GM21423 (cell line): ENCODE data around the gene HEXB.
A peak's percentile ranks its signal among the peaks of the same experiment; 100 is the strongest.
"Not testable (repeated sequence)": the region's sequence is repeated elsewhere in the genome, so short reads cannot be mapped to it uniquely, and the experiment has no call there.

ENCODE experiments used
- ATAC-seq: cut with Tn5 transposase; IDR thresholded peaks from one replicate; pipeline ENCODE4 v1.9.1; 2021; ENCODE audit warnings: mild to moderate bottlenecking, moderate library complexity; ENCODE audit not compliant: unreplicated experiment

Gene HEXB

DNA sequence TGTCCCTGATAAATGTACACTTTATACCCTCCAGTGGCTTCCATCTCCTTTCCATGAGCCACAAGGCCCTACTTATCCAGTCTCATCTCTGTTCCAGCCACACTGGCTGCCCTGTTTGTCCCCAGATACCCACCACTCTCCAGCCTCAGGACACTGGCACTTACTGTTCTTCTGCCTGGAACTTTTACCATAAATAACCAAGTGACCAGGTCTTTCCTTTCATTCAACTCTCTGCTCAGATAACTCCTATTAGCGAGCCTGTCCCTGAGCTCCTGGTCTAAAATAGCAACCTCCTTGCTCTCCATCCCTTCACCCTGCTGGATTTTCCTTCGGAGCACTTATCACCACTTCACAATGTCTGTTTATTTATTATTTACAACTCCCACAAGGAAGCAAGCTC lies 27.9 kb upstream of the HEXB start:
- ATAC-seq: no peak

DNA sequence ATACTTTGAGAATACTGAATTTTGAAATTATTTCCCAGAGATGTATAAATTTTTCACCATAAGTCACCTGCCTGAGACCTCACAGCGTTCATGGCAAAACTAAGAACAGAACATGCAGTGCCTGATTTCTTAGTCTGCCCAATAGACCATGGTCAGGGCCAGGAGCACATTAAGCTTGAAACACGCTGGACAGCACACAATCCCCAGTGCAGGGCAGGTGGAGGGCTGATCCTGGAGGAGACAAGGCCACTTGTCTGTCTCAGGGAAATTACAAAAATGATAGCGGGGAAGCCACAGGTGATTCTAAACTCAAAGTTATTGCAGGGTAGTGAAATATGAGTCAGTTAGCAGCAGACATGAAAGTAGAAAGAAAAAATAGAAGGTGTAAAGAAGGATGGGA lies 25.9 kb upstream of the HEXB start:
- no peak for ATAC-seq

DNA sequence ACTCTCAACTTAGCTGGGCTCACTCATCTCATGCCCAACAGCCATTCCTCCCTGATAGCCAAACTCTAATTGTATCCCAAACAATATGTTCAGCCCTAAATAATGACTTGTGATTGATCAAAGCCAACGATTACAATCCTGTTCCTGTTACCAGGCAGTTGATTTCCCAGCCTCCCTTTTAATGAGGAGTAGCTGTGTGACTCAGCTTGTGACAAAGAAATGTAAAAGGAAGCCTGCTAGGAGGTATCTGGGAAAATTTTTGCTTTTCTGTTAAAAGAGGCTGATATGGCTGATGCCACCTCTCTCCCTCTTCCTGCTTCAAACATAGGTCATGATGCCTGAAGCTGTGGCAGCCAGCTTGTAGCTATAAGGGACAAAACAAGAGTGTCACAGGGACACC lies 24.9 kb upstream of the HEXB start:
- no peak for ATAC-seq

DNA sequence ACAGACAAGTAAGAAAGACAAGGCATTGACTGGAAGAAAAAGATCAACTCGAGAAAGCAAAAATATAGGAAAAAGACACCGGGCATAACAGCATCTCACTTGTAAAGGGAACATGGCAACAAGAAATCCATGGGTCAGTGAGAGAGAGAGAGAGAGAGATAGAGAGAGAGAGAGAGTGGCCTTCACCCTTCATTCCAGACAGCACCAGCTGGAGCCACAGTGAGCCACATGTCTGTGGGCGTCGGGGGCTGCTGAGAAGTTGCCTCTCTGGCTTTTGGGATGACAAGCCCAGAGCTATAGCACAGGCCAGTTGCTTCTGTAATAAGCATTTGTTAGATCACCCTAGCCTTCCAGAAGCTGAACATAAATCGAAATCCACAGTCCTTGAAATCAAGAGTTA lies 24.2 kb upstream of the HEXB start:
- no peak for ATAC-seq

DNA sequence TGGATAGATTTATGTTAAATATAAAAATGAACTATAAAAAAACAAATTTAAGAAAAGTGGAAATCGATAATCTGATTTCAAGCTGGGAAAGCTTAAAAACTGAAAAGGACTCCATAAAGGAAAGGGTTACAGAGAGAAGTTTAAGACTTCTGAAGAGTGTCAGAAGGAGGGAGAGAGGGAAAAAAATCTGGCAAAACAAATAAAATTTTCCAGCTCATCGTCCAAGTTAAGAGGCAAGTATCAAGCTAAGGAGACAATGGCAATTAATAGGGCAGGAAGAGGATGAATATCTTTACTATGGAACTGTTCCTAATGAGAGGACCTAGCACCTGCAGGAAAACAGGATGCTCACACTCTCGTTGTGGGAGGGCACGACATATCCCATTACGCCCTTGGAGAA lies 20.5 kb upstream of the HEXB start:
- no peak for ATAC-seq

DNA sequence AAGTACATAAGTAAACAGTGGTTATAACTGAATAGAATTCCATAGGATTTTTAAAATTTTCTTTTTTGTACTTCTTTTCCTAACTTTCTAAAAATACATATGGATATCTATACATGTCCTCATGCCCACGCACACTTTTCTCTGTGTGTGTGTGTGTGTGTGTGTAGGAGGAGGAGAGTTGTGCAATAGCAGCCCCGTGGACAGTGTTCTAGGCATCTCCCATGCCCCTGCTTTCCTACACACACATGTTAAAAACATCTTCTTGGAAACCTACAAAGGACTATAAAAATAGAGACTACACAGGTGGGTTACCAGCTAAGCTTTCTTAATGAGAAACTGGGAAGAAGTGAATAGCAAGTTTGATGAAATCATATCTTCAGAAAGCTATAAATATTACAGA lies 19.8 kb upstream of the HEXB start:
- ATAC-seq: no peak

DNA sequence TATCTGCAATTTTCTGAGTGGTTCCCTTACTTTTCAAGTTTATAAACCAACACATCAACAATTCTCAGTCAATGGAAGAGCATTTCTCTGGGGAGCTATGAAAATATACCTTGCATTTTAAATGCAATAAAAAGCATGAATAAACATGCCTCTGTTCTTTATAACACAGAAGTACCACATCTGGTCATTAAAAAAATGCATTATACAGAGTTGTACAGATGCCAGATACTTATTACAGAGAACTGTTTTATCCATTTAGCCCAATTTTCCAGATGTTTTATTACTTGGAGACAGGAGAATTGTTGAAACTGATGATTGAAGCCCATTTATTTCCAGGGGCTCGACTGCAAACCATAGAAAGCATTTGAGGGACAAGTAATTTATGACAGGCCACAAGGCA lies 19.2 kb upstream of the HEXB start:
- ATAC-seq: no peak

DNA sequence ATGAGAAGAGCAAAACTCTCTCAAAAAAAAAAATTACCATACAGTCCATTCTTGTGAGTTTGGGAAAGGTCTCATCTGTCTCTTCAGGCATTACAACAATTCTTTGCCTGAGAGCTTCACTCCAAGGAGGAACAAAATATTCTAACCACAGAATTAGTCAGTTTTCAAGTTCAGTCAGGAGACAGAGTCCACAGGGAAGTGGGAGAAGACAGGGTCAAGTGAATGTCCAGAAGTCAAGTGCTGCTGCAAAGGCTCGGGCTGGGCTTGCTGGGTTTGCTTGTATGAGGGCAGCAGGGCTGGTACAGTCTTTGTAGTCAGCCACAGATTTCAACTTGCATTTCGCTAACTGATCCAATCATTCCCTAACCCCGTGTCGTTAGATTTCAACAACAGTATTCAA lies 17.6 kb upstream of the HEXB start:
- ATAC-seq: no peak

DNA sequence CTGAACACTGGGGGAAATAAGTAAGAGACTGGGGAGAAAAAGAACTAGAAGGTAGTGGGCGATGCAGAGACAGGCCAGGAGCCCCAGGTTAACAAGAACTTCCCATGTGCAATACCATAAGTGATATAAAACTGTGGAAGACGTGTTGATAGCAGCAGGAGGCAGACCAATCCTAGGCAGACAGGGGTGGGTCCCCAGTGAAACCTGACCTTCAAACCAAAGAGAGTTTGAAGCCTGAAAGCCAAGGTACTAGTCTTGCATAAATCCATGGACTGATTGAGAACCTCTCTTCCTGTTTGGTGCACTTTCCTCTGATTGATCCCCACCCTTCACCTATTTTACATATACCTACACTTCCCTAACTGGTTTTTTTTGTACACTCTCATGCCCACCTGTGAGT lies 15.2 kb upstream of the HEXB start:
- ATAC-seq: no peak

DNA sequence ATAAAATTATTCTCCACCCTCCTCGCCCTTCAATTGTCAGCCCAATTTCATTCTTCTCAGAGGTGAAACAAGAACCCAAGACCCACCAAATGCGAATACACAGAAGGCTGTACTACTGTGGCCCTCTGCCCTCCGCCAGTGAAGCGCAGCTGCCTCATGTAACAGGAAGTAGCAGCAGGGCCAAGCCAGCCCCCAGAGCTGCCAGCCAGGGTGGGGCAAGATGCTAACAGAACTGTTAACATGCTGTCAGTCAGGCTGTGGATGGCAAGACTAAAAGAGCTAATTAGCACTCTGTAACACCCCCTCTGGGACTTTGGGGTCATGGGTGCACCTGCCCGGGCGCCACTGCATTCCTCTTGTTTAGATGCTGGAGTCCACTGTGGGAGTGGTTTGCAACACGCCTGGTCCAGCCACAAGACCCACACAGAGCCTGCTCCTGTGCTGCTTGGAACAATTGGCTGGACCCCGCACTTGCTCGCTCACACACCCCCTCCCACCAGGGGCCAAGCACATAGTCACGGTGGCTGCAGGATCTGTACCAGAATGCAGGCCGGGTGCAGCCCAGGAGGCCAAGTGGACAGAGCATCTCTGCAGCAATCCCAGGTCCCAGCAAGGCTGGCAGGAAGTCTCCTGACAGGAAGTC lies 14.5 kb upstream of the HEXB start:
- ATAC-seq: no peak

DNA sequence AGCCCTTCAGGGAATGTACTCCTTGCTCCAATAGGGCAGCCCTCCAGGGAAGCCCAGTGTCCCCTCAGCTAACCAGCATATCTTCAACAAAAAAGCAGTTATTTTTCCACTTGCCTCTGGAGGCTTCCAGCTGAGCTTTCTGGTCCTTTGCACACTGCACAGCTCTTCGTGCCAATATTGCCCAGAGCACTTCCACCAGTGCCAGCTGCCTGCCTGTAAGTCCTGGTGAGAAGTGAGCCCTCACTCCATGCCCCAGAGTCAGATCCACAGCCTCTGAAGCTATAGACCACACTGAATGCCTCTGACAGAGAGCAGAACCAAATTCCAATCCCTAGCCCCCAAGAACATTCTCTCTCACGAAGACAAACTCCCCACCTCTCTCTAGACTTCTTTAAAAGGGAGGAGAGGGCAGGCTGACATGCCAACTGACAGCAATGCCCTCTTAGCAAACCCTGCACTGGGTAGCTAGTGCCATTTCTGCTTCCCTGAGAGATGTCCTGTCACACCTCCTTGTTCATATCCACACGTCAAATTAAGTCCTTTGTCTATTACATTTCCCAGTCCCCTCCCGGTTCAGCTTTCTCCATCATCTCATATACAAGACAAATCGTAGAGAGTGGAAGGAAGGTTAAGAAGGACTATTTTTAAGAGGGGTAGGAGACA lies 12.7 kb upstream of the HEXB start:
- no peak for ATAC-seq

DNA sequence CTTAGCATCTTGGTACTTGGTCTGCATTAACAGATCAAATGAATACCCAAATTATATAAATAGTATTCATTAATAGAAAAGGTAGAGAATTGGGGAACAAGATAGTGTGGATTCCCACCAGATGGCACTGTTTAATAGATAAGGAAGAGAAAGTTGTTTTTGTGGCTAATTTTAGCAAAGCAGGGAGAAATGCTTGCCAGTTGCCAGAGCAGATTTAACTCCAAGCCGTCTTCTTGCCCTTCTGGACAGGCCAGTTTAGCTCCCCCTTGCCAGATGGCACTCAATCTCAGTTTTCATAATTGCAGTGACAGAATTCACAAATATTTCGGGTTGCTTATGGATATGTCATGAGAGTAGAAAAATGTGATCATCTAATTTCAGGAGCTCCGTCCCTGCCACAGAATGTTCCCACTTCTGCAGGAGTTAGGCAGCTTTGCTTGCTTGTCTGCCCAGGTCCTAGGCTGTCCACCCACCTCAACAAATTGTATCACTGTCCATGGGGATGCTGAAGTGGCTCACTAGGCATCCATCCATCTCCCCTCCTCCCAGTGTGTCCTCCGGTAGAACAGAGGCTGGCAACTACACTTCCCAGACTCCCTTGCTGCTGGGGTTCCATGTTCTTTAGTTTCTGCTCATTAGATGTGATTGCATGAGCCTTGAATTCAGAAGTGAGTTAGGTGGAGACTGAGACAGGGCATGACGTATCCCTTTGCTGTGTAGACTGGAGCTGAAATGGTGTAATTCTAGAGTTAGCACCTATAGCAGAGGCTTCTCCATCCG lies 11.8 kb upstream of the HEXB start:
- no peak for ATAC-seq

DNA sequence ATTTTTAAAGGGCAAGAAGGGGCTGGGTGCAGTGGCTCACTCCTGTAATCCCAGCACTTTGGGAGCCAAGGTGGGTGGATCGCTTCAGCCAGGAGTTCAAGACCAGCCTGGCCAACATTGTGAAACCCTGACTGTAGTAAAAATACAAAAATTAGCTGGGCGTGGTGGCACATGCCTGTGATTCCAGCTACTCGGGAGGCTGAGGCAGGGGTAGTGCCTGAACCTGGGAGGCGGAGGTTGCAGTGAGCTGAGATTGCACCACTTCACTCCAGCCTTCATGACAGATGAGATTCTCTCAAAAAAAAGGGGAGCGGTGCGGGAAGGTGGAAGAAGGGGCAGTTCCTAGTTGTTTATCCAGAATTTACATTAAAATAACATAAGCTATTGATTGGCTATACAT lies 8.6 kb upstream of the HEXB start:
- ATAC-seq: not testable (repeated sequence)

DNA sequence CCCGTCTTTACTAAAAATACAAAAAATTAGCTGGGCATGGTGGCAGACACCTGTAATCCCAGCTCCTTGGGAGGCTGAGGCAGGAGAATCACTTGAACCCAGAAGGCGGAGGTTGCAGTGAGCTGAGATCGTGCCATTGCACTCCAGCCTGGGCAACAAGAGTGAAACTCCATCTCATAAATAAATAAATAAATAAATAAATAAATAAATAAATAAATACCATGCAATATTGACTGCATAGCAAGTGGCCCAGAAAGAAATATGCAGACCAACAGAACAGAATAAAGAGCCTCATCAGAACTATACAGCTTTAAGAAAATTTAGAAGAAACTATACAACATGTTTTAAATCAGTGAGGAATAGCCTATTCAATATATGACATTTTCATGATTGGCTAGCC lies 6.9 kb upstream of the HEXB start:
- not testable (repeated sequence) for ATAC-seq

DNA sequence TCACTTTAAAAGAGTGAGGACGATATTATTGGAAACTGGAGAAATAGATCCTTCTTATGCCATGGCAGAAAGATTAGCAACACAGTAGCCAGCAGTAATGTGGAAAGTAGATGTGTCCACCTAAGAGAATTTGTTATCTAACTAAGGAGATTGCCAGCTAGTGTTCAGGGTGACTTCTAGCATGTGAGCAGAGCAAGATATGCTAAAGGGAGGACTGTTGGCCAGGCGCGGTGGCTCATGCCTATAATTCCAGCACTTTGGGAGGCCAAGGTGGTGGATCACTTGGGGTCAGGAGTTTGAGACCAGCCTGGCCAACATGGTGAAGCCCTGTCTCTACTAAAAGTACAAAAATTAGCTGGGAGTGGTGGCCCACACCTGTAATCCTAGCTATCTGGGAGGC lies 5.7 kb upstream of the HEXB start:
- ATAC-seq: not testable (repeated sequence)

DNA sequence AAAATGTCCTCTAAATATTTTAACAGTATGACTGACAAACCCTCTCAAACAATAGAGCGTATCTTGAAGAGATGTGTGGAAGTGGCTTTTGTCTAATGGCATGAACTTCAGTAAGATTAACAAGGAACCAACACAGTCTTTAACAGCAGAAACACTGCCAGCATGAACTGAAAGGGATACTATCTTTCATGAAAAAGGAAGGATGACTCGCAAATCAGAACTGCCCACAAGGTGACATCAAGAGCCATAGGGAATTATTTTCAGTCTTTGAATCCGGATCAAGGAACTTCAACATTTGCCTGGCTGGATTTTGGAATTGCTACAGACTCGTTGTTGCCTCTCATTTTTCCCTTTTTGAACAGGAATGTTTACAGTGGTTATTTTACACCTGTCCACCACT lies 5.1 kb upstream of the HEXB start:
- no peak for ATAC-seq

DNA sequence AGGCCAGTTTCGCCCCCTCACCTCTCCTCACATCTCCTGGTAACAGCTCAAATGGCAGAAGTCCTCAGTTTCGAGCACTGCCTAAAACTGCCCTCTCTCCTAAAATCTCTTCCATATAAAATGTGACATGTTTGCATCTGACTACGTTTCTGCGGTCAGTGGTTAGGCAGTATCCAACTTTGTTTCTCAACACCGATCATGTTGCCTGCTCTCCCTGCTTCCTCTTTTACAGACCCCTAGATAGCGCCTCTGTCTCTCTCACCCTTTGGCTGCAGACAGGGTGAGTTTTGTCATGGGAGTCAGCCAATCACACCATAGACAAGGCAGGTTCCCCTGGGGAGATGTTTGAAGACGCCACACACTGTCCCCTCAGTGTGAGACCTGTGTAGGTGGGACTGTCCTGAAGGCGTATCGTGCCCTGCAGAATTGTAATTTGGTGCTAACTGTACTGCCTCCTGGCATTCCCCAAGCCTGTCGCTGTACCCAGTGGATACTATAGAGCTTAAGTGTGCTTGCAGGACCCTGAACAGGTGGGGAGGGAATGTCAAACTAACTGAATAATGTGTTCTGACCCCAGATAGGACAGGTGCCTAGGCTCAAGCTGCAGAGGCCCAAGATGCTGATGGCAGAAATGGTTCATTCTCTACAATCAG lies 1.1 kb downstream of the HEXB start:
- peak; percentile 60 for ATAC-seq

DNA sequence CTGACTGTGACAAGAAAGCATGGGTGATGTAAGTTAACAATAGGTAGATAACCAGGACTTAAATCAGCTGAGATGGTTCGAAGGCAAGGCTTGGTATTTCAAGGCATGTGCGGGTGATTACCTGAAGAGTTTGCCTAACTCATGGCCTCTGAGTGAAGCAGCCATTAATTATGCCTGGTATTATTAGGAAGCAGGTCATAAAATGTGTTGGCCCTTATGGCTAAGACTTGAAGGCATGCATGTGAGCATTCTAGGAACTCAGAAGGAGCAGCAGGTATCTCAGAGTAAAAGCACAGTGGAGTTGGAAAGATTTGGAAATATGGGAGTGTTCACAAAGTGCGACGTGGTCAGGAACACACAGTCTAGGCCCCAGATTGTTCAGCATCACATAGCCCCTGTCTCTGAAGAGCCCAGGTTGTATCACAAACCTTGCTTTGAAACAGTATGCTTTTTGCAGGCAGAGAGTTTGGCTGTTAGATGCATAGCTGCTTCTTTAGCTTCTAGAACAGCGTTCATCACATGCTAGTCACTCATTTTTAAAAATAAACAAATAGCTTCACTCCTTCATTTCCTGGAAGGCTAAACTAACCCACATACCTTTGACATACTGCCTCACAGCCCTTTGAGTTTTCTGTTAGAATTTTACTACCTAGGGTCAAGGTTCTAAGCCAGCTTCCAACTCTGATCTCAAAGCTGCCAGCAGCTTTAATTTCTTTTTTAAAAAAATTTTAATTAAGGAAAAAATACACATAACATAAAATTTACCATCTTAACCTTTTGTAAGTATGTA lies 2.1 kb downstream of the HEXB start:
- ATAC-seq: no peak

DNA sequence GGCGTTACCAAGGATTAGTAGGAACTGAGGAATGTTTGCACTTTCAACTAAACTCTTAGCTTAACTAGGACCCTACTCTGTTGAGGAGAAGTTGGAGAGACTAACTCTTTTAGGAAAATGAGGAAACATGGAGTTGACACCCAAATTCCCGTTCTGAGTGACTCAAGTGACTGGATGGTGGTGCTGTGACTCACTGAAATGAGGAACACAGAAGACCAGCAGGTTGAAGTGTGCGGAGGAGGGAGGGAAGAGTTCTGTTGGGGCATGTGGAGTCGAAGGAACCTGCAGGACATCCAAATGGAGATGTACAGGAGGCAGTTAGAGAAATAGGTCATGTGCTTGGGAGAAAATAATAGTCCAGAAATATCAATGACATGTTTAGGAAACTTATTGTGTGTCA lies 8.2 kb downstream of the HEXB start:
- no peak for ATAC-seq

DNA sequence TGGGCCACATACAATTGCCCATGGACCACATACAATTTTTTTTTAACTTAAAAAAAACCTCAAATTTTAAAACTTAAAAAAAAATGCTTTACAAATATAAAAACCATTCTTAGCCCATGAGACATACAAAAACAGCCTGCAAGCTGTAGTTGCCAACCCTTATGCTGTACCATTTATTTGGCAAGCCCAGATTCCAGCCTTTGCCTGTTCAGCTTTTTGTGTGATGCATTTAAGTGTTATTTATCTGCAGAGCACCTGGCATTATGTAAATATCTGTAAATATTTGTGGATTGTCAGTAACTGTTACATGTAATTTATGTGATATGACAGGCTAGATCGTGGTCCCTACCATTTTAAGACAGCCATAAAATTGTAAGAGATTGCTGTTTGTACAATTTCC lies 32.6 kb downstream of the HEXB start:
- ATAC-seq: no peak

DNA sequence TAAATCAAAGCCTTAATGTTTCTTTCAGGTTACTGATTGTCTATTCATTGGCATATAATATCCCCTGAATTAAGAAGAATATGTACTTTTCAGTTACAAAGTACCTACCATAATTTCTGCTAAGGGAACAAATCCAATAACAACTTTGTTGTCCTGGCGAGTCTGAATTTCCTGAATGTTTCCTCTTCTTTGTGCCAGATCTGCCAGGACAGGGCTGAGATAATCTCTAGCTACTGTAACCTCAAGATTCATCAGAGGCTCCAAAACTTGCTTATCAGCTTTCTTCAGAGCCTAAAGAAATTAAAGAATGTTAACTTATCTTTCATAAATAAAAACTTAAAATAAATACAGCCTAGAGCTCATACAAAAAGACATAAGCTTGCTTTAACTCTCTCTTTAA lies 37.2 kb downstream of the HEXB start:
- no peak for ATAC-seq
